CD4-positive, alpha-beta memory T cell (primary cell): Measurements from ENCODE around the gene ZSCAN4. TPM values are rescaled to one million over a fixed set of nuclear protein-coding genes. Genes with fewer than 3 reads are reported as not detected.
A peak's percentile ranks its signal among the peaks of the same experiment; 100 is the strongest.

Experiments
- CTCF ChIA-PET: fragments of 350-600 bp; sonication (Branson Sonifier 250); formaldehyde crosslinking; loops from one replicate; lab custom pipeline; 2021; ENCODE audit warnings: inconsistent platforms; ENCODE audit not compliant: partially characterized antibody; lab: Charles Lee
- POLR2A ChIA-PET: fragments of 350-600 bp; sonication (Branson Sonifier 250); formaldehyde crosslinking; loops from one replicate; lab custom pipeline; 2021; ENCODE audit not compliant: partially characterized antibody; lab: Charles Lee
- DNase-seq, 5 donors: peaks; one replicate each; pipeline versions ENCODE4 v3.0.0 to v3.0.0-alpha.2; 2020 to 2022; ENCODE audit warnings: mixed read lengths in 1 of 5
- H3K27ac ChIP-seq: one replicate; pipeline ENCODE4 v1.7.0; 2013; ENCODE audit warnings: low read depth, low read length
- H3K27me3 ChIP-seq: 2 replicates; pipeline ENCODE4 v1.7.0; 2013; ENCODE audit warnings: mild to moderate bottlenecking, low read length, moderate library complexity; ENCODE audit not compliant: insufficient read depth
- H3K36me3 ChIP-seq: 2 replicates; pipeline ENCODE4 v1.7.0; 2013; ENCODE audit warnings: mild to moderate bottlenecking, low read length, moderate library complexity; ENCODE audit not compliant: insufficient read depth
- H3K4me1 ChIP-seq: 2 replicates; pipeline ENCODE4 v1.7.0; 2013; ENCODE audit warnings: mild to moderate bottlenecking, low read length, moderate library complexity; ENCODE audit not compliant: insufficient read depth
- H3K4me3 ChIP-seq, 2 donors: one replicate each; pipeline ENCODE4 v1.7.0; 2013; ENCODE audit warnings: low read length in 2 of 2, mild to moderate bottlenecking in 1 of 2
- H3K9me3 ChIP-seq, 2 donors: one replicate each; pipeline ENCODE4 v1.7.0; 2013; ENCODE audit warnings: low read length in 2 of 2, control low read depth in 1 of 2; ENCODE audit not compliant: control insufficient read depth in 1 of 2
- H3K27ac Mint-ChIP-seq, 7 donors: one replicate each; pipeline ENCODE4 v1.8.0; 2020 to 2021; ENCODE audit warnings: mixed read lengths in 7 of 7, mild to moderate bottlenecking in 6 of 7, inconsistent platforms in 3 of 7, moderate library complexity in 3 of 7
- H3K27me3 Mint-ChIP-seq, 2 donors: one replicate each; pipeline ENCODE4 v1.8.0; 2020 to 2021; ENCODE audit warnings: mixed read lengths in 2 of 2
- H3K36me3 Mint-ChIP-seq, 2 donors: one replicate each; pipeline ENCODE4 v1.8.0; 2020 to 2021; ENCODE audit warnings: mixed read lengths in 2 of 2, inconsistent platforms in 1 of 2, mild to moderate bottlenecking in 1 of 2
- H3K4me1 Mint-ChIP-seq, 4 donors: one replicate each; pipeline ENCODE4 v1.8.0; 2020 to 2021; ENCODE audit warnings: mixed read lengths in 4 of 4, mild to moderate bottlenecking in 1 of 4
- H3K4me3 Mint-ChIP-seq, 8 donors: one replicate each; pipeline ENCODE4 v1.8.0; 2020 to 2021; ENCODE audit warnings: mixed read lengths in 8 of 8, mild to moderate bottlenecking in 7 of 8, moderate library complexity in 6 of 8, inconsistent platforms in 3 of 8
- H3K9me3 Mint-ChIP-seq, 8 donors: one replicate each; pipeline ENCODE4 v1.8.0; 2020 to 2021; ENCODE audit warnings: mixed read lengths in 8 of 8, mild to moderate bottlenecking in 5 of 8, inconsistent platforms in 3 of 8, moderate library complexity in 1 of 8
- intact Hi-C: fragments of 100-400 bp; cut with micrococcal nuclease; formaldehyde crosslinking; loops from one replicate; pipeline ENCODE4 v1.15.1; 2023
- polyA plus RNA-seq, 2 donors: library from polyadenylated mRNA; unstranded; fragments of 300-500 nt; fragmentation: Illumina TruSeq; gene quantifications; one replicate each; pipeline ENCODE4 v1.2.3, GENCODE V29; 2021
- total RNA-seq, 2 experiments: library from RNA; stranded (reverse); gene quantifications; one replicate each; pipeline ENCODE4 v1.2.3, GENCODE V29; 2021

ZSCAN4 gene
- total and polyA plus RNA-seq, 4 experiments from 2014 or later = not detected

DNA sequence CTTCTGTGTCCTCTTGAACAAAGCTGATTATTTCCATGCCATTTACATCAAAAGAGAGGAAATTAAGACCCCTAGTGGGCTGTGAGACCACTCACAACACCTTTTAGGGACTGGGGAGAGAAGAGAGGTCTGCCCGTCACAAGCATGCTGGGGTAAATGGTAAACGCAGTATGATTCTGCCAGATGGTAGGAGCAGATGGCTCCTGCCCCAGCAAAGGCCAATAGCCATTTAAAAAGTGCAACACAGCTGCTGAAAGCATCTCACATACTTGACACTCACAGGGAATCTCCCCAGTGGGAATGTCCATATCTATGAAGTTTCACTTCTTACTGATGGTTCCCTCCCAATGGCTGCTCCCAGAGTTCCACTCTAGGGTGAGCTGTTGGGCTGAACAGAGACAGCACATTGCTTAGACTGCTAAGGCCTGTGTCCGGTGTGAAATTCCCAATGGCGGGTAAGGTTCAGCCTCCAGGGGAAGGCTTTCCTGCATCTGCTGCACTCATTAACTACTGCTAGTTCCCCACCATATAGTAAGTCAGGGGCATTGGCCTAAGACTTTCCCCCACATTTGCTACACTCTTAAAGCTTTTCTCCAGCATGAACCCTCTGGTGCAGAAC lies 51.3 kb downstream of the ZSCAN4 start:
- ChIA-PET POLR2A (interaction anchor here (0.8 kb wide), 1 partner anchor 14 kb away, joined by 3 read pairs; no protein-coding TSS in a partner anchor), CTCF (no interaction called here)
- Histone ChIP-seq H3K9me3 (peaks cover 3 to 51% of the 10 kb centered on the region in 2 donors), H3K4me3 (no peak overlapping the region), H3K36me3 (peaks cover 32% of the 10 kb centered on the region), H3K4me1 (no peaks in the 10 kb centered on the region), H3K27me3 (no peaks in the 10 kb centered on the region), H3K27ac (no peak overlapping the region)
- no peaks in the 10 kb centered on the region for H3K27me3 Mint-ChIP-seq
- H3K27ac Mint-ChIP-seq = no peak overlapping the region
- peaks cover 73 to 74% of the 10 kb centered on the region in 2 donors for H3K36me3 Mint-ChIP-seq
- no peak overlapping the region for H3K4me3 Mint-ChIP-seq
- H3K9me3 Mint-ChIP-seq = peaks cover 0 to 94% (median 81%) of the 10 kb centered on the region in 8 donors
- H3K4me1 Mint-ChIP-seq = peaks cover 1 to 9% (median 5%) of the 10 kb centered on the region in 4 donors
- no peak for DNase-seq
- intact Hi-C loops = no loop called here

DNA sequence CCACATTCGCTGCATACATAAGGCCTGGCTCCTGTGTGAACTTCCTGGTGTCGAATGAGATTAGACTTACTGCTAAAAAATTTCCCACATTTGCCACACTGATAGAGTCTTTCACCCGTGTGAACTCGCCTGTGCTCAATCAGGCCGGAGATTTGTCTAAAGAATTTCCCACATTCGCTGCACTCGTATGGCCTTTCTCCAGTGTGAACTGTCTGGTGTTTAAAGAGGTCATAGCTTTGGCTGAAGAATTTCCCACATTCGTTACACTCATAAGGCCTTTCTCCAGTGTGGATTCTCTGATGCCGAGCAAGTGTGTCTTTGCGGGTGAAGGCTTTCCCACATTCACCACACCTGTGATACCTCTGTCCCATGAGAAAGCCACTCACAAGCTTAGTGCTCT lies 52.1 kb downstream of the ZSCAN4 start:
- peaks cover 3 to 51% of the 10 kb centered on the region in 2 donors for H3K9me3 ChIP-seq
- no peaks in the 10 kb centered on the region for H3K4me1 ChIP-seq
- Mint-ChIP-seq H3K4me1 (peaks cover 1 to 9% (median 6%) of the 10 kb centered on the region in 4 donors), H3K27me3 (no peaks in the 10 kb centered on the region), H3K9me3 (peaks cover 0 to 90% (median 77%) of the 10 kb centered on the region in 8 donors), H3K4me3 (no peak overlapping the region), H3K27ac (peak overlapping the region in 1 of 7 donors; percentile 2), H3K36me3 (peaks cover 71 to 73% of the 10 kb centered on the region in 2 donors)
- ChIA-PET POLR2A (no interaction called here), CTCF (no interaction called here)
- no peaks in the 10 kb centered on the region for H3K27me3 ChIP-seq
- no peak overlapping the region for H3K4me3 ChIP-seq
- H3K36me3 ChIP-seq = peaks cover 32% of the 10 kb centered on the region
- intact Hi-C loops = no loop called here
- no peak overlapping the region for H3K27ac ChIP-seq
- no peak for DNase-seq

Other genes starting within 250 kb of the ZSCAN4 start
- gene ZNF749, start 233.6 kb upstream of the ZSCAN4 start, total RNA-seq = 10 to 100 TPM; 14.8 to 15.2 TPM
- 10 to 100 TPM in 1 of 2 donors, 1 to 10 TPM in 1; 5.9 to 21.4 TPM for gene ZNF749, start 233.6 kb upstream of the ZSCAN4 start, polyA plus RNA-seq
- gene VN1R1, start 211.8 kb upstream of the ZSCAN4 start, total RNA-seq = under 1 TPM; 0.36 to 0.76 TPM
- gene VN1R1, start 211.8 kb upstream of the ZSCAN4 start, polyA plus RNA-seq = not detected
- gene ZNF772, start 191.4 kb upstream of the ZSCAN4 start, total RNA-seq = 10 to 100 TPM; 12.8 to 17.4 TPM
- gene ZNF772, start 191.4 kb upstream of the ZSCAN4 start, polyA plus RNA-seq = 1 to 10 TPM; 2.0 to 2.8 TPM
- 10 to 100 TPM; 25.3 to 28.4 TPM for gene ZNF419, start 181.2 kb upstream of the ZSCAN4 start, total RNA-seq
- 10 to 100 TPM in 1 of 2 donors, 1 to 10 TPM in 1; 7.5 to 11.7 TPM for gene ZNF419, start 181.2 kb upstream of the ZSCAN4 start, polyA plus RNA-seq
- 10 to 100 TPM; 25.3 to 28.7 TPM for gene ZNF773, start 169.0 kb upstream of the ZSCAN4 start, total RNA-seq
- gene ZNF773, start 169.0 kb upstream of the ZSCAN4 start, polyA plus RNA-seq = 10 to 100 TPM in 1 of 2 donors, 1 to 10 TPM in 1; 5.2 to 15.2 TPM
- 10 to 100 TPM; 20.5 to 21.8 TPM for gene ZNF549, start 141.6 kb upstream of the ZSCAN4 start, total RNA-seq
- 1 to 10 TPM; 8.0 to 9.0 TPM for gene ZNF549, start 141.6 kb upstream of the ZSCAN4 start, polyA plus RNA-seq
- gene ZNF550, start 109.1 kb upstream of the ZSCAN4 start, total RNA-seq = 10 to 100 TPM; 37.0 to 37.8 TPM
- 1 to 10 TPM; 5.4 to 9.8 TPM for gene ZNF550, start 109.1 kb upstream of the ZSCAN4 start, polyA plus RNA-seq
- gene ZNF416, start 90.0 kb upstream of the ZSCAN4 start, total RNA-seq = 10 to 100 TPM; 12.0 to 13.9 TPM
- 1 to 10 TPM; 4.6 to 8.4 TPM for gene ZNF416, start 90.0 kb upstream of the ZSCAN4 start, polyA plus RNA-seq
- gene ZIK1, start 84.8 kb upstream of the ZSCAN4 start, total RNA-seq = 10 to 100 TPM; 11.1 to 11.3 TPM
- gene ZIK1, start 84.8 kb upstream of the ZSCAN4 start, polyA plus RNA-seq = 1 to 10 TPM; 6.9 to 8.3 TPM
- gene ZNF530, start 69.0 kb upstream of the ZSCAN4 start, total RNA-seq = 10 to 100 TPM in 1 of 2 experiments, 1 to 10 TPM in 1; 9.9 to 10.9 TPM
- gene ZNF530, start 69.0 kb upstream of the ZSCAN4 start, polyA plus RNA-seq = 1 to 10 TPM; 6.8 to 9.8 TPM
- gene ZNF134, start 54.7 kb upstream of the ZSCAN4 start, total RNA-seq = 10 to 100 TPM; 32.1 to 32.3 TPM
- gene ZNF134, start 54.7 kb upstream of the ZSCAN4 start, polyA plus RNA-seq = 10 to 100 TPM in 1 of 2 donors, 1 to 10 TPM in 1; 8.9 to 12.7 TPM
- gene ZNF211, start 35.8 kb upstream of the ZSCAN4 start, total RNA-seq = 10 to 100 TPM; 48.7 to 53.3 TPM
- 10 to 100 TPM; 19.6 to 26.0 TPM for gene ZNF211, start 35.8 kb upstream of the ZSCAN4 start, polyA plus RNA-seq
- gene ZNF551, start 13.0 kb downstream of the ZSCAN4 start, total RNA-seq = 10 to 100 TPM; 17.7 to 17.9 TPM
- gene ZNF551, start 13.0 kb downstream of the ZSCAN4 start, polyA plus RNA-seq = 1 to 10 TPM; 6.8 to 9.5 TPM
- gene ZNF154, start 40.3 kb downstream of the ZSCAN4 start, total RNA-seq = 1 to 10 TPM; 6.7 to 7.2 TPM
- 1 to 10 TPM in 1 of 2 donors, not detected in 1; 2.4 TPM for gene ZNF154, start 40.3 kb downstream of the ZSCAN4 start, polyA plus RNA-seq
- 10 to 100 TPM; 32.3 to 33.0 TPM for gene ZNF671, start 58.7 kb downstream of the ZSCAN4 start, total RNA-seq
- 10 to 100 TPM; 18.1 to 24.0 TPM for gene ZNF671, start 58.7 kb downstream of the ZSCAN4 start, polyA plus RNA-seq
- gene ZNF776, start 77.9 kb downstream of the ZSCAN4 start, total RNA-seq = 10 to 100 TPM; 38.9 to 40.9 TPM
- 1 to 10 TPM; 3.3 to 5.7 TPM for gene ZNF776, start 77.9 kb downstream of the ZSCAN4 start, polyA plus RNA-seq
- gene ZNF586, start 100.7 kb downstream of the ZSCAN4 start, total RNA-seq = 10 to 100 TPM; 46.4 to 51.7 TPM
- 10 to 100 TPM; 15.0 to 23.8 TPM for gene ZNF586, start 100.7 kb downstream of the ZSCAN4 start, polyA plus RNA-seq
- gene ZNF552, start 146.0 kb downstream of the ZSCAN4 start, total RNA-seq = 10 to 100 TPM; 17.9 to 21.0 TPM
- 1 to 10 TPM; 5.5 to 9.3 TPM for gene ZNF552, start 146.0 kb downstream of the ZSCAN4 start, polyA plus RNA-seq
- 10 to 100 TPM; 28.4 to 29.0 TPM for gene ZNF587B, start 161.4 kb downstream of the ZSCAN4 start, total RNA-seq
- 1 to 10 TPM in 1 of 2 donors, under 1 TPM in 1; 0.27 to 2.2 TPM for gene ZNF587B, start 161.4 kb downstream of the ZSCAN4 start, polyA plus RNA-seq
- 10 to 100 TPM; 58.5 to 62.8 TPM for gene ZNF587, start 180.9 kb downstream of the ZSCAN4 start, total RNA-seq
- 1 to 10 TPM; 2.7 to 7.8 TPM for gene ZNF587, start 180.9 kb downstream of the ZSCAN4 start, polyA plus RNA-seq
- 10 to 100 TPM; 32.3 to 35.3 TPM for gene ZNF814, start 220.1 kb downstream of the ZSCAN4 start, total RNA-seq
- gene ZNF814, start 220.1 kb downstream of the ZSCAN4 start, polyA plus RNA-seq = 10 to 100 TPM in 1 of 2 donors, 1 to 10 TPM in 1; 9.3 to 20.0 TPM
- 10 to 100 TPM; 48.2 to 49.4 TPM for gene ZNF417, start 247.7 kb downstream of the ZSCAN4 start, total RNA-seq
- 1 to 10 TPM in 1 of 2 donors, under 1 TPM in 1; 0.87 to 4.8 TPM for gene ZNF417, start 247.7 kb downstream of the ZSCAN4 start, polyA plus RNA-seq